ENCODE data around the gene CMTM7.

CMTM7 gene

DNA sequence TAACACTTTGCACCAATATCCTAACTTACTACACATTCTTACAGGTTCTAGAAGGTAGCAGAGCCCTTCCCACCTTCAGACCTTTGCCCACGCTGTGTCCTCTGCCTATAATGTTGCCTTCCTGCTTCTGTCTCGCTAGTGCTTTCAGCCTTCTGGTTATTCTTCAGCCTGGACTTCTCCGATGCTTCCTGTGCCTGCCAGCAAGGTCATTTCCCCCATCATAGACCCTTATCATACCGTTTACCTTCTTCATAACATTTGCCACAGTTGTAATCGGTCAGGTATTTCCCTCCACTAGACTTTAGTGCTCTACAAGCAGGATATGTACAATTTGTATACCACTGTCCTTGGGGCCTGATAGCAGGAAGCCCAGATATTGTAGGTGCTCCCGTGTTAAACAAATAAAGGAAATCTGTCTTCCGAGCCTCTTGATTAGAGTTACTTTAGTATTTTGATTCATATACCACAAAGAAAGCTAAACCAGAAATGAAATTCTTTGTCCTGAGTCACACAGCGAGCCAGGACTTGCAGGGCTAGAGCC is 35.8 kb upstream of the CMTM7 start:
- TF ChIP-seq, protein P1, sequence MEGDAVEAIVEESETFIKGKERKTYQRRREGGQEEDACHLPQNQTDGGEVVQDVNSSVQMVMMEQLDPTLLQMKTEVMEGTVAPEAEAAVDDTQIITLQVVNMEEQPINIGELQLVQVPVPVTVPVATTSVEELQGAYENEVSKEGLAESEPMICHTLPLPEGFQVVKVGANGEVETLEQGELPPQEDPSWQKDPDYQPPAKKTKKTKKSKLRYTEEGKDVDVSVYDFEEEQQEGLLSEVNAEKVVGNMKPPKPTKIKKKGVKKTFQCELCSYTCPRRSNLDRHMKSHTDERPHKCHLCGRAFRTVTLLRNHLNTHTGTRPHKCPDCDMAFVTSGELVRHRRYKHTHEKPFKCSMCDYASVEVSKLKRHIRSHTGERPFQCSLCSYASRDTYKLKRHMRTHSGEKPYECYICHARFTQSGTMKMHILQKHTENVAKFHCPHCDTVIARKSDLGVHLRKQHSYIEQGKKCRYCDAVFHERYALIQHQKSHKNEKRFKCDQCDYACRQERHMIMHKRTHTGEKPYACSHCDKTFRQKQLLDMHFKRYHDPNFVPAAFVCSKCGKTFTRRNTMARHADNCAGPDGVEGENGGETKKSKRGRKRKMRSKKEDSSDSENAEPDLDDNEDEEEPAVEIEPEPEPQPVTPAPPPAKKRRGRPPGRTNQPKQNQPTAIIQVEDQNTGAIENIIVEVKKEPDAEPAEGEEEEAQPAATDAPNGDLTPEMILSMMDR (IDR thresholded peaks at IDR 0.05; ENCODE audit: low read depth, low read length, missing control alignments) = no peak
- DNase-seq (ENCODE audit: extremely low read depth, low read depth) = no peak
- no peak overlapping the region for H3K4me3 ChIP-seq (replicated peaks; ENCODE audit: low read depth, low read length)

DNA sequence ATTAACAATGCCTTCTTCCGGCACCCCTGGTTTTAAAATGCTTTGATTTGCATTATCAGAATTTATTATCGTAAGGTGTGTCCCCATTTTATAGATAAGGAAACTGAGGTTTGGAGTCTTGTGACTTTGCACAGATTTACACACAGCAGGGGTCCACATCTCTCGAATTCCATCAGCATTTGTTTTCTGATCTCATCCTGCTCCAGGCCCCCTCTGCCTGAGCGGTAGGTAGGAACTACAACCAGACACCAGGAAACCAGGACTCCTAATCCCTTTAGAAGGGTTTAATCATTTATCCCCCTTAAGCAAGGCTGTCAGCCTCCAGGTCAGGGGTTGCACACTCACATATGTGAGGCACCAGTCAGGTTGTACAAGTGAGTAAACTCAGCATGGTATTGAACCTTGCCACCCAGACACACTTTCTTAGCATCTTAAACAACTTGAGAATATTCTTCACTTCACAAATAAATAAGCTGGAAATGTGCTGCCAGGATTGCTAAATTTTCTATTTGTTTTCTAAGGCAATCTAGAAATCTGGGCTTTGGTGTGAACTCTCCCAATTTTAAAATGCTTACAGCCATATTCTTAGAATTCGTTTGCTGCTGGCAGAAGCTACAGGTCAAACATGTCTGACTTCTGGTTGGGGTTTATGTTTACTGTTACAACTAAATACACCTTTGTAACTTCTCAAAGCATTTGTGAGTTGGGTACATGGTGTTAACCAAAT is 31.7 kb upstream of the CMTM7 start:
- no peak for DNase-seq (ENCODE audit: extremely low read depth, low read depth)
- TF ChIP-seq, protein P1 (IDR thresholded peaks at IDR 0.05; ENCODE audit: low read depth, low read length, missing control alignments) = no peak
- H3K4me3 ChIP-seq (replicated peaks; ENCODE audit: low read depth, low read length) = no peak overlapping the region

DNA sequence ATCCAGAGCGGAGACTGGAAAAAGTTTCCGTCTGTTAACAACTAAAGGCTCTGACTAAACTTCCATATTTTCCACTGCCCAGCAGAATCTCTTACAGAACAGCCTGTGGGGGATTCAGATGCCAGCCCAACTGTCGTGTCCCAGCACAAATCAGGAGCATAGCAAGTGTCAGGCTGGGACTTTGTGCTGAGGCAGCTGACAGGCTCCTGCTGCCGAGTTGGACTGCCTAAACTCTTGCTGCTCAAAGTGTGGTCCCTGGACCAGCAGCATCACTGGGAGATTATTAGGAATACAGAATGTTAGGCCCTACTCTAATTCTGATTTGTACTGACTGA is 31.2 kb upstream of the CMTM7 start:
- DNase-seq (ENCODE audit: extremely low read depth, low read depth) = no peak
- no peak overlapping the region for H3K4me3 ChIP-seq (replicated peaks; ENCODE audit: low read depth, low read length)
- TF ChIP-seq, protein P1 (IDR thresholded peaks at IDR 0.05; ENCODE audit: low read depth, low read length, missing control alignments) = no peak

DNA sequence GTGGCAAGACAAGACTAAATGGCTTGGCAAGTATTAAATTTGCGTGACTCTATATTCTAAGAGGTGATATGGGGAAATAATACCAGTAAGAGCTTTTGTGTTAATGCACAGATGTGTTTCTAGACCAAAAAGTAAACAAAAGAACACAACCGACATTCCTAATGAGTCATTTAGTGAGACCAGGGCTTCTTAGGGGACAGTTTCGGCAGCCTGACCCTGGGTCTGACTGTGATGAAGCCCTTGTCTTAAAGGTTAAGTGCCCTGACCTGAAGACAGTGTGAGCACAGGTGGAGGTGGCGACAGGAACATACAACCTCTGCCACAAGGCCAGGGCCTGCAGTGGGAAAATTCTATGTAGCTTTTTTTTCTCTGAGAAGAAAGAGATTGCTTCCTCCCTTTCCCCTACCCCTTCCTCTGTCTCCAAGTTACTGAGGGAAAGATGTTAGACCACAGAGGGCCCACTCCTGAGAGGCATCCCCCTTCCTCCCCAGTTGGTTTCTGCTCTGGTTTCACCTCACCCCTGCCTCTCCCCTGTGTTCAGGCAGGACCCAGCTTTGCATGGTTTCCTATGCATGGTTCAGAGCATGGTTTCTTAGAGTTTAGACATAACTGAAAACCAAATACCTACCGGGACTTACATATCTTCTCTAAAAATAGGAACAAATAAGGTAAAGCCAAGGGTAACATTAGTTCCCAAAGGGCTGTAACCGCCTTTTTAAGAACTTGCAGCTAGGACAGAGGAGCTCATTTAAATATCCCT is 24.8 kb upstream of the CMTM7 start:
- peak; percentile 20 for DNase-seq (ENCODE audit: extremely low read depth, low read depth)
- no peak overlapping the region for H3K4me3 ChIP-seq (replicated peaks; ENCODE audit: low read depth, low read length)
- TF ChIP-seq, protein P1 (IDR thresholded peaks at IDR 0.05; ENCODE audit: low read depth, low read length, missing control alignments) = no peak

DNA sequence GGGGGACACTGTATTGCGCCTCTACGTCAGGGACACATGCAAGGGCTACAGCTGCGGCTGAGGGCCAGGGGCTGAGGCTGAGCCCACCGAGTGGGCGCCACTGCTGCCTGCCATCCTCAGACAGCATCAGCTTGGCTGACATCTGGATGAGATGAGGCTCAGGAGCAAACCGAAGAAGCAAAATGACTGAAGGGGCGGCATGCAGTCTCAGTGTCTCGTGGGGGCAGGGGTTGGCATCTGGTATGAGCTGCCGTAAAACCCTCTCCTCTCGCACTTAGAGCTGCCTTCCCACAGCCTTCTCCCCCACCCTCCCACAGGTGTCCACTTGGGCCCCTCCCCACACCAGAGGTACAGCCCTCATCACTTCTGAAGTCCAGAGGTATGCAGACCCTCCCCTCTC is 24.2 kb upstream of the CMTM7 start:
- TF ChIP-seq, protein P1 (IDR thresholded peaks at IDR 0.05; ENCODE audit: low read depth, low read length, missing control alignments) = no peak
- H3K4me3 ChIP-seq (replicated peaks; ENCODE audit: low read depth, low read length) = no peak overlapping the region
- no peak for DNase-seq (ENCODE audit: extremely low read depth, low read depth)

DNA sequence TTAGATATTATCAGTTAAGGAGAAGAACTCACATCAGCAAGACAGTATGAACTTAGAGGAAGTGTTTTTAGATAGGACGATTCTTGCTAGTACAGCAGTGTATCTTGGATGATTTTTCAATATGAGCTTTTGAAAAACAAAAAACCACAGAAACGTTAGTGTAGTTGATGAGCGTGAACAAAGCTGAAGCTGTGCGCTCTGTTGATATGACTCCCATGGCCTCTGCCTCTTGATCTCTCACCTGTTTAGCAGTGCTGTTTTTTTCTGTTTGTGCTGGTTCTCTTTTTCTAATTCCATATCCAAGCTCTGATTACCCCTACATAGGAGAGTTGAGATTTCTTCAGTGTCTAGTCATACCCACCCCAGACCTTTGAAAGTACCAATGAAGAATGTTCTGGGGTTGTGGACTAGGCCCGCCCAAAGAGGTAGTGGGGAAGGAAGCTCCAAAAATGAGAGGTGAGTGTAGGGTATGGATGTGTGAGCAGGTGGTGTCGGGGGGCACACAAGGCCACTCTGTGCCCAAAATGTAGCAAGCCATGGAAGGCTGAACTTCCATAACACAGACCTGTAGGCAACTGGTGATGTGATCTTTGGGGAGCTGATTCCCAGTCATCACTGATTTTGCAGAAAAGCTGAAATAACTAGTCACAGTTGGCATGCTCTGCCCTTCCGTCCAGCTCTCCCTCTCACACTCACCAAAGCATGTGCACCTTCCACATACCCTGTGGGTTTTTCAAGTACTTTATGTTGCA is 20.0 kb upstream of the CMTM7 start:
- no peak overlapping the region for H3K4me3 ChIP-seq (replicated peaks; ENCODE audit: low read depth, low read length)
- DNase-seq (ENCODE audit: extremely low read depth, low read depth) = no peak
- TF ChIP-seq, protein P1 (IDR thresholded peaks at IDR 0.05; ENCODE audit: low read depth, low read length, missing control alignments) = no peak

Data from HFF-Myc (cell line).